ENCODE data around the gene RGSL1.

RGSL1 gene

GRCh38 chr1:182555493-182555892 is 105.5 kb downstream of the RGSL1 start:
- H4K20me1 ChIP-seq (ENCODE audit: control insufficient read depth, insufficient read depth, low read depth, low read length) = no peaks in the 10 kb centered on the region
- H3F3A ChIP-seq (ENCODE audit: control insufficient read depth, insufficient read depth) = no peaks in the 10 kb centered on the region
- H3K4me3 ChIP-seq (ENCODE audit: low read length) = no peak overlapping the region
- TF ChIP-seq EZH2phosphoT487 (IDR thresholded peaks at IDR 0.05; ENCODE audit: borderline replicate concordance, low read length) = no peak
- TF ChIP-seq, protein P1, sequence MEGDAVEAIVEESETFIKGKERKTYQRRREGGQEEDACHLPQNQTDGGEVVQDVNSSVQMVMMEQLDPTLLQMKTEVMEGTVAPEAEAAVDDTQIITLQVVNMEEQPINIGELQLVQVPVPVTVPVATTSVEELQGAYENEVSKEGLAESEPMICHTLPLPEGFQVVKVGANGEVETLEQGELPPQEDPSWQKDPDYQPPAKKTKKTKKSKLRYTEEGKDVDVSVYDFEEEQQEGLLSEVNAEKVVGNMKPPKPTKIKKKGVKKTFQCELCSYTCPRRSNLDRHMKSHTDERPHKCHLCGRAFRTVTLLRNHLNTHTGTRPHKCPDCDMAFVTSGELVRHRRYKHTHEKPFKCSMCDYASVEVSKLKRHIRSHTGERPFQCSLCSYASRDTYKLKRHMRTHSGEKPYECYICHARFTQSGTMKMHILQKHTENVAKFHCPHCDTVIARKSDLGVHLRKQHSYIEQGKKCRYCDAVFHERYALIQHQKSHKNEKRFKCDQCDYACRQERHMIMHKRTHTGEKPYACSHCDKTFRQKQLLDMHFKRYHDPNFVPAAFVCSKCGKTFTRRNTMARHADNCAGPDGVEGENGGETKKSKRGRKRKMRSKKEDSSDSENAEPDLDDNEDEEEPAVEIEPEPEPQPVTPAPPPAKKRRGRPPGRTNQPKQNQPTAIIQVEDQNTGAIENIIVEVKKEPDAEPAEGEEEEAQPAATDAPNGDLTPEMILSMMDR (IDR thresholded peaks at IDR 0.05; ENCODE audit: low read depth, low read length, poor library complexity, severe bottlenecking) = no peak
- H3K4me2 ChIP-seq (ENCODE audit: low read length) = no peak overlapping the region
- no peaks in the 10 kb centered on the region; the same call in 1 of the 2 replicates for H3K9me2 ChIP-seq (replicated peaks; ENCODE audit: control insufficient read depth, low read length)
- no peaks in the 10 kb centered on the region for H3K27me3 ChIP-seq (ENCODE audit: control insufficient read depth, low read length)
- no peaks in the 10 kb centered on the region; the same call in 1 of the 2 replicates for H3K9me3 ChIP-seq (ENCODE audit: control insufficient read depth, insufficient read depth, low read length)
- H3K4me1 ChIP-seq (ENCODE audit: control insufficient read depth, low read length) = no peaks in the 10 kb centered on the region
- no peaks in the 10 kb centered on the region for H3K79me2 ChIP-seq (ENCODE audit: control insufficient read depth, low read length)
- H3K36me3 ChIP-seq (ENCODE audit: control insufficient read depth, low read length) = no peaks in the 10 kb centered on the region
- H3K27ac ChIP-seq (ENCODE audit: low read depth, low read length) = no peak overlapping the region

DNA sequence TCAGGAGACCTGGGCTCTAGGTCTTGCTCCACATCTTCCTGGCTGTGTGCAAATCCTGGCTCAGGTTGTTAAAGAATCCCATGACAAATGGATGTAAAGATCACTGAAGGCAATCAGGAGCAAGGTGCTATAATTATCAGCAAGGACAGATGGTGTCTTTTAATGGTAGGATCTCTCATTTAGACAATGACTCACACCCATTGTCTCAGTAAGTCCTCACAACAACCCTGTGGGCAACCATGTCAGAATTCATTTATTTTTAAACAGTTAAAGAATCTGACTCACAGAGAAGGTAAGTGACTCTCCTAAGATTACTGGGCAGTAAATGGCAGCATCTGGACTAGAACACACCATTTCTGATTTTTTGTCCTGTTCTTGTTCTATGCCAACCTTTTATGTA is 106.3 kb downstream of the RGSL1 start:
- no peak overlapping the region for H3K4me2 ChIP-seq (ENCODE audit: low read length)
- H3K27ac ChIP-seq (ENCODE audit: low read depth, low read length) = no peak overlapping the region
- no peaks in the 10 kb centered on the region for H3K4me1 ChIP-seq (ENCODE audit: control insufficient read depth, low read length)
- no peaks in the 10 kb centered on the region for H3K79me2 ChIP-seq (ENCODE audit: control insufficient read depth, low read length)
- H3K9me2 ChIP-seq (replicated peaks; ENCODE audit: control insufficient read depth, low read length) = no peaks in the 10 kb centered on the region; the same call in 1 of the 2 replicates
- no peaks in the 10 kb centered on the region for H3K36me3 ChIP-seq (ENCODE audit: control insufficient read depth, low read length)
- H3K4me3 ChIP-seq (ENCODE audit: low read length) = no peak overlapping the region
- TF ChIP-seq, protein P1 (IDR thresholded peaks at IDR 0.05; ENCODE audit: low read depth, low read length, poor library complexity, severe bottlenecking) = no peak
- TF ChIP-seq EZH2phosphoT487 (IDR thresholded peaks at IDR 0.05; ENCODE audit: borderline replicate concordance, low read length) = no peak
- H3K27me3 ChIP-seq (ENCODE audit: control insufficient read depth, low read length) = no peaks in the 10 kb centered on the region
- H3F3A ChIP-seq (ENCODE audit: control insufficient read depth, insufficient read depth) = no peaks in the 10 kb centered on the region
- H4K20me1 ChIP-seq (ENCODE audit: control insufficient read depth, insufficient read depth, low read depth, low read length) = no peaks in the 10 kb centered on the region
- no peaks in the 10 kb centered on the region; the same call in 1 of the 2 replicates for H3K9me3 ChIP-seq (ENCODE audit: control insufficient read depth, insufficient read depth, low read length)

DNA sequence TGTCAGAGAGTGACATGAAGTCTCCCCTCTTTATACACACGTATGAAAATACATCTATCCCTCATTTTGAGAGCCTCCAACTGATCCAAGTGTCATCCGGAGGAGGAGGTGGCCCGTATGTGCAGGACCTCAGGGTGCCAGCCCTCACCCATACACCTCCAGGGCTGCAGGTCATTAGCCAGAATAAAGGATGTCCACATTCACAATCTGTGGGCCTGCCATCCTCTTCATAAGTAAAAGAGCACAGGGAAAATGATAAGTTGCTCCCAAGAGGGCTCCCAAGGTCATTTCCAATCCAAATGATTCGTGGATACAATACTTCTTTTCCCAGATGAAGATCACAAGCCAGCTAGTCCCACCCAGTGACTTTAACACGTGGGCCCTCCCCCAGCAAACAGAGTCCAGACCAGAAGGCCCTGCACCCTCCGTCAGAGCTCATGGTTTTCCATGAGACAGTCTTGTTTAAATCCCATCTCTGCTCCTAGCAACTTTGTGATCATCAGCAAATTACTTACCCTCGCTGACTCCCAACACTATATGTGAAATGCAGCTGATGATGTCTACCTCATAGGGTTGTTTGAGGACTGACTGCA is 110.5 kb downstream of the RGSL1 start:
- H3K79me2 ChIP-seq (ENCODE audit: control insufficient read depth, low read length) = no peaks in the 10 kb centered on the region
- no peak overlapping the region for H3K27ac ChIP-seq (ENCODE audit: low read depth, low read length)
- H3K9me2 ChIP-seq (replicated peaks; ENCODE audit: control insufficient read depth, low read length) = no peaks in the 10 kb centered on the region; the same call in 1 of the 2 replicates
- TF ChIP-seq, protein P1 (IDR thresholded peaks at IDR 0.05; ENCODE audit: low read depth, low read length, poor library complexity, severe bottlenecking) = no peak
- TF ChIP-seq EZH2phosphoT487 (IDR thresholded peaks at IDR 0.05; ENCODE audit: borderline replicate concordance, low read length) = no peak
- H3K4me1 ChIP-seq (ENCODE audit: control insufficient read depth, low read length) = 0 out of 2 replicates have a peak, but pooled peaks cover under 1% of the 10 kb centered on the region
- no peaks in the 10 kb centered on the region for H3K9me3 ChIP-seq (ENCODE audit: control insufficient read depth, insufficient read depth, low read length)
- no peaks in the 10 kb centered on the region for H3K27me3 ChIP-seq (ENCODE audit: control insufficient read depth, low read length)
- H3K4me3 ChIP-seq (ENCODE audit: low read length) = no peak overlapping the region
- no peaks in the 10 kb centered on the region for H3K36me3 ChIP-seq (ENCODE audit: control insufficient read depth, low read length)
- H3K4me2 ChIP-seq (ENCODE audit: low read length) = no peak overlapping the region
- no peaks in the 10 kb centered on the region for H4K20me1 ChIP-seq (ENCODE audit: control insufficient read depth, insufficient read depth, low read depth, low read length)
- no peaks in the 10 kb centered on the region for H3F3A ChIP-seq (ENCODE audit: control insufficient read depth, insufficient read depth)
